ENCODE results near the gene ITPKB.
A peak's percentile ranks its signal among the peaks of the same experiment; 100 is the strongest.

Gene ITPKB

DNA sequence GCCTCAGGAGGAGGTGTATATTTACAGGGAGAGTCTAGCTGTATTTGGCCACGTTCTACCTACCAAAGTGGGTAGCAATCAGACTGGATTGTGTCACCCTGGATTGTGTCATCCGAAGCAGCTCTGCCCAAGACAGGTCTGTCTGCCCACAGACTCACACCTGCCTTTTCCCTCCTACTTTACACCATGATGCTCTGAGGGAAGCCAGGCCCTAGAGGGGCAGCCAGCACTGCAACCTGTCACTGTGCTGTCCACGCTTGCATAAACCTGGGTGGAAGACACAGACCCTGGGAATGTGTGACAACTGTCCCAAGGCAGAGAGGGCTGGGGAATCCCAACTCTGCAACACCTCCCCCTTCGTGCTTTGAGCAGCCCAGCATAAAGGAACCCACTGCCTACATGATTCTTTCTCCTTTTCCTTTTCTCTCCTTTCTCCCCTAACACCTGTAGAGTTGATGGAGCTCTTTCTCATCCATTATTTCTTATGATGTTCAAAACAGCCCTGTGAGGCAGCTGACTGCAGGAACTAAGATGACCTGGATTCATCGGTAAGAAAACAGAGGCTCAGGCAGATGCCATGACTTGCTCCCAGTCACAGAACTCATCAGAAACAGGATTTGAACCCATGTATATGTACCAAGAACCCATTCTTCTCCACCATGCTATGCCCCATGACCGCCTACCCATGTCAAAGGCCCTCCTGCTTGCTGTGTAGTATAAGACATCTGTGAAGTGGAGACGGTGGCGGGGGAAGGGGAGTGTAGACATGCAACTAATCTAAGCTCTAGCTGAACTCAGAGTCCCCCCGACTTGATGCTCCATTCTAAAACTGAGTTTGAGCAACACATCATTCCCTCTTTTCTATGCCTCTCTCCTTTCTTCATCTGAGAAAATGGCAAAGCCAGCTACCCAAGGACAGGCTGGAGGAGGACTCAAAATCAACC is 55.9 kb downstream of the ITPKB start:
- DNase-seq = peak; percentile 56

DNA sequence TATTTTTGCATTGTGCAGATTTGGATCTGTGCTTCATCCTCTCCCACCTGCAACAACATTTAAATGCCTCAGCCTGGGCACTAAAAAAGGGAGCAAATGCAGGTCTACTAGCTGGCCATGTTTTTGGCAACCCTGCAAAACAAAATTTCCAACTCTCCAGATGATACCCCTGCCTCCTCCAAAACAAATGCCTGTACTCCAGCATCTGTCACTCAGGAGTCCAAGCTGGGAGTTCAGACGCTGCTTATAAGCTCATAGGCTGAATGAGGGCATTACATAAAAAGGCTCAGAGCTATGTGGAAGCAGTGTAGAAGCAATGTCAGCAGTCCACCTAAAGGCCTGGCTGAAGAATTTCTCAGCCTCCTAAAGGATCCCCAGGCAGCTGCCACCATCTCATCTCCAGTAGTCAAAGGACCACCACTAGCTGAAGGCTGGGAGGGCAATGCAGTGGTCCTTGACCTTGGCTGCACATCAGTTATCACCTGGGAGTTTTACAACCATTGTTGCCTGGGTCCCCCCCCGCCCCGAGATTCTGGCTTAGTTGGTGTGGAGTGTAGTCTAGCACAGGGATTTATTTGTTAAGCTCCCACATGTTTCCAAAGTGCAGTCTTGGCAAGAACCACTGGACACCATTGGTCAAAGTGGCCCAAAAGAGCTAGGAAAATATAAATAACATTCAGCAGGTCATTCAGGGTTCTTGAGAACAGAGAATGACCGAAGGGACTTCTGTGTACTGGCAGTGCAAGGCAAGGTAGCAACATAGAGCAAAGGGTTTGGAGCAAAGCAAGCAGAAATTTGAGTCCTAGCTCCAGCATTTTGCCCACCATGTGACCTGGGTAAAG is 57.2 kb downstream of the ITPKB start:
- no peak for DNase-seq

- no peak for DNase-seq
Observed at GRCh38 chr1:226680653-226681052, 58.4 kb downstream of the ITPKB start.

GRCh38 chr1:226679853-226680516 is 59.1 kb downstream of the ITPKB start:
- peak; percentile 76 for DNase-seq

- DNase-seq = no peak
Observed at GRCh38 chr1:226679262-226679661, 59.8 kb downstream of the ITPKB start.

DNA sequence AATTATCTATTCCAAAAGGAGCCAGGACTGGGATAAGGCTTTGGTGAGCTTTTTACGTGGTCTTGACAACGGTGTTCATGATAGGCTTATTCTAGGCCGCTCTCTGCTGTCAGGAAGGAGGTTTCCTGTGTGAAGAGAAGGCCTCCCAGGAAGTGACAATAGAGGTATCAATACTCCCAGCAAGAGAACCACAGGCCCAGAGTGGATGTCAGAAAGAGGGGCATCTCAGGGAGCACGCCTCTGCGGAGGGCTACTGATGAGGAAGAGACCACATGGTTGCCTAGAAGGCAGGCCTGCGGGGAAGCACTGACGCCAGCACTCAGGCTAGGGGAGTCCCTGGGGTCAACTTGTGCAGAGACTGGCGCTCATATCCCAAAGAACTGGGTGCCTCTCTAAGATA is 60.4 kb downstream of the ITPKB start:
- no peak for DNase-seq

DNA sequence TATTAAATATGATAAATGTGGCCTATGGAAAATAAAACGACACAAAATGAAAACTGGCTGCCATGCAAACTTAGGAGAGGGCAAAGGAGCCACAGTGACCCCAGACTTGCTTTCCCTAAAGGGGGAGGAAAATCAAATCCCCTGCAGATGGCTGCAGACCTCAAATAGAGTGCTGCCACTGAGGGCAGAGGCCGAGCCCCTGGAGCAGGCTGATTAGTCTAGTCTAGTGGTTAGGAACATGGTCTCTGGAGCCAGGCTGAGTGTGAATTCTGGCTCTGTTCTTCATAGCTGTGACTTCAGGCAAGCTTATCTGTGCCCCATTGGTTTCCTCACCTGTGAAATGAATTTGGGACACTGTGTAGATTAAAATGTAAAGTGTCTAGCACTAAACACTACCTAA is 60.8 kb downstream of the ITPKB start:
- DNase-seq = no peak

GRCh38 chr1:226677027-226678020 is 61.8 kb downstream of the ITPKB start:
- DNase-seq = peak; percentile 76

DNA sequence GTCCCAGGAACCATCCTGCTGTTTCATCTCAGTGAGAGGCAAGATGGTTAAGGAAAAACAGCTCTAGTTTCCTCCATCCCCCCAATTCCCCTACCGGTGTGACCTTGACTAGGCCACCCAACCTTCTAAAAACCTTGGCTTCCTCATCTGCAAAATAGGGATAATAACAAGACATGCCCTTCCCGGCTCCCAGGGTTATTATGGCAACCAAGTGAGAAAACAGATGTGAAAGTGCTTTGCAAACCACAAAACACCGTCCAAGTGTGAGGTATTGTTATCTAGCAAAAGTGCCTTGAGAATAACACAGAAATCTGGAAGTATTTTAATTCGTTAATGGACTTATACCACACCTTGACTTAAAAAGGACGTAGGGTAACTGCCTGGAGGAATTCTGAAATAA is 62.7 kb downstream of the ITPKB start:
- no peak for DNase-seq

DNA sequence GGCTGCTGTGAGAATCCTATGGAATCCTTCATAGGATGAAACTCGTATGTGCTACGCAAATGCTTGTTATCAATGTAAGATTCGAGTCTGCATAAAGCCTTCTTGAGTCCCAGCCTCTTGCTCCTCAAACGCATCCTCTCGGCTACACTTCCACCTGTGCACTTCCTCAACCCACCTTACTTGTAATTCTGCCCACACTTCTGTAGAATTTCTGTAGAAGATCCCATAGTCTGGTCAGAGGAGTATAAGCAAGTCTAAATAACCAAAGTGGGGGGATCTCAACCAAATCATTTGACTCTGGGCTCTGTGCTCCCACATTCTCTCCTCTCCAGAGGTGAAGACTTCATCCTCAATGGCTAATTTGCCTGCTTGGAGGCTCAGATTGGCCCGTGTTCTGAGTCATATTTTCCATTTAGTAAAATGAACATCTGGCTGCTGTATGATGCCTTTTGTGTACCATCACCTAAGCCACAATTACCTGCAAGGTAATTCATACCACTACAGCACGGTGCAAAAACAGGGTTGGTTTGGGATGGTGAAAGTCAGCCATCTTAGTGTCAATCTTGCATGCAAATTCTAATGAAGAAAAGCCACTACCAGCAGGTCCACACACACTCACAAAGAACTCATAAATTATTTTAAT is 63.2 kb downstream of the ITPKB start:
- no peak for DNase-seq

- no peak for DNase-seq
Observed at GRCh38 chr1:226674892-226675714, 64.0 kb downstream of the ITPKB start.

DNA sequence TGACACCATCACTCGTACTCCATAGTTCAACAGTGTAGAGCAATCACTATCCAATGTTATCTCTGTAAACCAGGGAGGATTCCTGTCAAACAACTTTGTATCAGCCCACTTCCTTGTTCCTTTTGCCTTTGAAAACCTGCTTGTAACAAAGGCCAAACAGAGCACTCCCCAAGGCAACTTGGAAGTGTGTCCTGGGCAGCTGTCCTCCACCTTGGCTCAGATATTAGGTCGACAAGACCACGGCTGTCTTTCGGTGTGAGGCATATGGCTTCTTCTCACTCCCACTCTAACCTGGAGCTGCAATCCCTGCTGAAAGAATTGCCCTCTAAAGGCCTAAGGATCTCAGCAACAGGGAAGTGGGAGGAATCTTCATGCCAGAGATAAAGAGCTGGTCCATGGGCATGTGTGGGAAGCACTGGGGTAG is 66.7 kb downstream of the ITPKB start:
- peak; percentile 89 for DNase-seq

DNA sequence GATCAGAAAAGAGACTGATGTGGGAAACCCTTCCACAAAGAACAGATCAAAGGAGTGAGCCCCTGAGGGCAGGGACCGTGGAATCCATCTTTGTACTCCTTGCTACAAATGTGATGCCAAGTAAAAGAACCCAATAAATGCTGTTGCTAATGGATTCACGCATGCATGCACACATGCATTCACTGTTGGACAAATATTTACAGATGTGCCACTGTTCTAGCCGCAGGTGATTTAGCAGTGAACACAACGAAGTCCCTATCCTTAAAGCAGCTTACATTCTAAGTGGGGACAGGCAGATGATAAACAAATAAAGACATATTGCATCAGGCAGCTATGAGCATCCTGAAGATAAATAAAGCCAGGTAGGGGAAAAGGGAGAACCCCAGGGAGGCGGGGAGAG is 67.8 kb downstream of the ITPKB start:
- peak; percentile 98 for DNase-seq

DNA sequence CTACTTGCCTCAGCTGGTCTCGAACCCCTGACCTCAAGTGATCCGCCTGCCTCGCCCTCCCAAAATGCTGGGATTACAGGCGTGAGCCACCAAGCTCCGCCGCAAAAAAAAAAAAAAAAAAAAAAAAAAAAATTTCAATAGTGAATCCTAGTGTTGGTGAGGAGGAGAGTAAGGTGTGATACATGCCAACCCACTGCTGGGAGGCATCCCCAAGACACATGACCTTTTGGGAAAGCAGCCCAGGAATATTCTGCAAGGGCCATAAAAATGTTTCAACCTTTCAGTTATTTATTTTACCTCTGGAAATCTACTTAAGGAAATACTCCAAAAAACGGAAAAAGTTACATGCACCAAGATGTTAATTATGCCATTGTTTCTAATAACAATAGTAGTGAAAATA is 69.0 kb downstream of the ITPKB start:
- no peak for DNase-seq

- no peak for DNase-seq
Observed at GRCh38 chr1:226668173-226668560, 70.9 kb downstream of the ITPKB start.

DNA sequence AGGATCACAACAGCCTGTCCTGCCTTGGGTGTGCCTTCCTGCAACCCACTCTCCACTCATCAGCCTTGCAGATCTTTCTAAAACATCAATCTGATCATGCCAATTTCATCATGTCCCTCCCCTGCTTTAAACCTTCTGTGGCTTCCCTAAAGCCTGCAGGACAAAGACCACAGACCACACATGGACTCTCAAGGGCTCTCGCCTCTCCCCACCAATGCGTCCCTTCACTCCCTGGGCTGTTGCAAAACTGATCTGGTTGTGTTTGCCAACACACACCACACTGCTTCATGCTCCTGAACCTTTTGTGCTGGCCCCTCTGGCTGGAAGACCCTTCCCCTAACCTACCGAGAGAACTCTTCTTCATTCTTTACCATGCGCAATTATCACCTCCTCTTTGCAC is 72.4 kb downstream of the ITPKB start:
- DNase-seq = no peak

GRCh38 chr1:226666164-226666506 is 72.9 kb downstream of the ITPKB start:
- no peak for DNase-seq

- no peak for DNase-seq
Observed at GRCh38 chr1:226665505-226666163, 73.4 kb downstream of the ITPKB start.

- DNase-seq = peak; percentile 32
Observed at GRCh38 chr1:226664413-226665101, 74.5 kb downstream of the ITPKB start.

DNA sequence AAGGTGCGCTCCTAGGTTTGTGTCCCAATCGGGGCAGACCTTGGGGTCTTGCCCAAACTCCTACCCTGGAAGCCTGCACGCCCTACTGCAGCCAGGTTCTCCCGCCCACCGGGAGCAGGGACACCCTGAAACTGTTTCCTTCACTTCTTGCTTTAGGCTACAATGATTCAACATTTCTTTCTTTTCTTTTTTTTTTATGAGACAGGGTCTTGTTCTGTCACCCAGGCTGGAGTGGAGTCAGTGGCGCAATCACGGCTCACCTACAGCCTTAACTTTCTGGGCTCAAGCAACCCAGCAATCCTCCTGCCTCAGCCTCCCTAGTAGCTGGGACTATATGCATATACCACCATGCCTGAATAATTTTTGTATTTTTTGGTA is 75.8 kb downstream of the ITPKB start:
- no peak for DNase-seq
